Esophagus muscularis mucosa (tissue), 4 donors: ENCODE data around the gene PLD2. TPM values are rescaled to one million over a fixed set of nuclear protein-coding genes. Genes with fewer than 3 reads are reported as not detected.
A peak's percentile ranks its signal among the peaks of the same experiment; 100 is the strongest.

Experiments used
- DNase-seq: peaks from one replicate; pipeline ENCODE4 v3.0.0-alpha.2; 2017; ENCODE audit errors: extremely low spot score
- H3K27ac ChIP-seq, 4 donors: fragments of 200-600 bp; sonication (generic); replicated peaks in 1 of 4; 1 replicate in 3 of 4; 2 replicates in 1 of 4; pipeline ENCODE4 v1.5.1; 2016 to 2019; ENCODE audit warnings: mild to moderate bottlenecking in 1 of 4
- H3K27me3 ChIP-seq, 4 donors: fragments of 200-600 bp; sonication (generic); one replicate each; pipeline versions ENCODE4 v1.5.1 to v1.6.0; 2016 to 2019
- H3K36me3 ChIP-seq, 4 donors: fragments of 200-600 bp; sonication (generic); one replicate each; pipeline ENCODE4 v1.5.1; 2016 to 2019
- H3K4me1 ChIP-seq, 4 donors: fragments of 200-600 bp; sonication (generic); one replicate each; pipeline ENCODE4 v1.5.1; 2016 to 2019
- H3K4me3 ChIP-seq, 4 donors: fragments of 200-600 bp; sonication (generic); 1 replicate in 2 of 4; 2 replicates in 2 of 4; pipeline ENCODE4 v1.5.1; 2016 to 2019; ENCODE audit warnings: mild to moderate bottlenecking in 4 of 4, moderate library complexity in 1 of 4
- H3K9me3 ChIP-seq, 4 donors: fragments of 200-600 bp; sonication (generic); 1 replicate in 3 of 4; 2 replicates in 1 of 4; pipeline ENCODE4 v1.5.1; 2016 to 2019
- EP300 ChIP-seq: sonication (generic); formaldehyde crosslinking; IDR thresholded peaks from one replicate; pipeline ENCODE4 v1.6.1; 2017; ENCODE audit warnings: antibody characterized with exemption
- POLR2A ChIP-seq: fragments of 450-650 bp; IDR thresholded peaks from one replicate; pipeline ENCODE4 v1.6.1; 2017; ENCODE audit warnings: antibody characterized with exemption, moderate library complexity, mild to moderate bottlenecking, low read depth
- POLR2AphosphoS5 ChIP-seq, 2 donors: sonication (generic); formaldehyde crosslinking; IDR thresholded peaks; one replicate each; pipeline ENCODE4 v1.6.1; 2017; ENCODE audit warnings: antibody characterized with exemption in 2 of 2
- WGBS: methylation state at CpG from one replicate; pipeline ENCODE4 v1.1.5; 2018; 5-methylcytosine and 5-hydroxymethylcytosine counted together
- intact Hi-C: fragments of 100-400 bp; cut with DNase I; formaldehyde crosslinking; loops from one replicate; pipeline ENCODE4 v1.15.1; 2023
- total RNA-seq, 4 donors: library from RNA; depleted of rRNA; stranded (reverse); fragments of >200 nt; gene quantifications; one replicate each; pipeline versions ENCODE4 v1.1.0 to v1.2.1, GENCODE V29; 2016
- TF ChIP-seq, protein P1 (sequence below), 3 experiments: fragments of 200-600 bp in 2 of 3; fragments of 450-650 bp in 1 of 3; sonication (generic) in 2 of 3; IDR thresholded peaks; one replicate each; pipeline ENCODE4 v1.5.1; 2017 to 2019; ENCODE audit warnings: antibody characterized with exemption in 3 of 3, mild to moderate bottlenecking in 2 of 3, moderate library complexity in 1 of 3

The PLD2 gene
- total RNA-seq, 4 donors from 2014 or later, result 9.6 to 15.2 (median 12.0) TPM

DNA sequence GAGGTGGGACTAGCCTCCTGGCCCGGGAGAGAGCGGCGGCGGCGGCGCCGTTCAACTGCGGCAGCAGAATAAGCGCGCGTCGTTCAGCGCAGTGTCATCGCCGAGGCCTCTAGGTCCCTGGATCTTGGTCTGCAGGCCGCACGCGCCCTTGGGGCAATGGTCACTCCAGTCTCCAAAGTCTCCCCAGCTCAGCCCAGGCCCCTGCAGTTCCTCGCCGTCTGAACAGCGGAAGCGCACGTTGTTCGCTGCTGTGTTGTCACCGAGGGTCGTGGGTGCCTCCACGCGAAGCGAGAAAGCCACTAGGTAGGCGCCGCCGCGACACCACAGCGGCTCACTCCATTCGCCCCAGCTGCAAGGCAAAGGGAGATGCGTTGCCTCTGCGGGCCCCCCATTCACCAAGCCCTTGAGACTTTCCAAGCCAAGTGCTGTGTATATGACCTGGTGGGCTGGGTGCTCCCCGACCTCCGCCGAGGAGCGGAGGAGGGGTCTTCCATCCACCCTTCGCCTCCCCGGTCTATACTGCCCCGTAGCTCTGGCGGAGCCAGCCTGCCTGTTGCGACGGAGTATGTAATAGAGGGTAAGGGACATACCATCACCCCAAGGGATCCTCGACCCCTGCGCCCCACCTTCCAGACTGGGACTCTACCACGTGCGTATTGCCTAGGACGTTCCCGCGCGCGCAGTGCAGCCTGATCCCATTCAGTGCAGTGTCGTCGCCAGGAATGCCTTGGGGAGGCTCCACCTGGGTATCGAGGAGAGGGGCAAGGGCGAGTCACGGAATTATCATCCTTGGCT, 21.4 kb upstream of the PLD2 start:
- no peaks in the 10 kb centered on the region for H3K36me3 ChIP-seq
- TF ChIP-seq POLR2A (no peak), POLR2AphosphoS5 (IDR thresholded peaks at IDR 0.05) (no peak), EP300 (no peak)
- TF ChIP-seq, protein P1, sequence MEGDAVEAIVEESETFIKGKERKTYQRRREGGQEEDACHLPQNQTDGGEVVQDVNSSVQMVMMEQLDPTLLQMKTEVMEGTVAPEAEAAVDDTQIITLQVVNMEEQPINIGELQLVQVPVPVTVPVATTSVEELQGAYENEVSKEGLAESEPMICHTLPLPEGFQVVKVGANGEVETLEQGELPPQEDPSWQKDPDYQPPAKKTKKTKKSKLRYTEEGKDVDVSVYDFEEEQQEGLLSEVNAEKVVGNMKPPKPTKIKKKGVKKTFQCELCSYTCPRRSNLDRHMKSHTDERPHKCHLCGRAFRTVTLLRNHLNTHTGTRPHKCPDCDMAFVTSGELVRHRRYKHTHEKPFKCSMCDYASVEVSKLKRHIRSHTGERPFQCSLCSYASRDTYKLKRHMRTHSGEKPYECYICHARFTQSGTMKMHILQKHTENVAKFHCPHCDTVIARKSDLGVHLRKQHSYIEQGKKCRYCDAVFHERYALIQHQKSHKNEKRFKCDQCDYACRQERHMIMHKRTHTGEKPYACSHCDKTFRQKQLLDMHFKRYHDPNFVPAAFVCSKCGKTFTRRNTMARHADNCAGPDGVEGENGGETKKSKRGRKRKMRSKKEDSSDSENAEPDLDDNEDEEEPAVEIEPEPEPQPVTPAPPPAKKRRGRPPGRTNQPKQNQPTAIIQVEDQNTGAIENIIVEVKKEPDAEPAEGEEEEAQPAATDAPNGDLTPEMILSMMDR (IDR thresholded peaks at IDR 0.05), result no peak
- peak overlapping the region; percentile 31 to 50 (median 42) for H3K4me3 ChIP-seq
- DNase-seq, result no peak
- H3K9me3 ChIP-seq, result no peaks in the 10 kb centered on the region
- H3K4me1 ChIP-seq, result peaks cover 33 to 46% (median 45%) of the 10 kb centered on the region in 4 donors
- intact Hi-C loops, result loop anchor here (2.0 kb wide), 1 partner anchor 103 kb away; no protein-coding TSS in a partner anchor
- H3K27ac ChIP-seq, result no peak overlapping the region
- 12% methylated on average over 29 of the region's 61 CpGs for WGBS
- H3K27me3 ChIP-seq, result peaks cover 0 to 53% (median 11%) of the 10 kb centered on the region in 4 donors

DNA sequence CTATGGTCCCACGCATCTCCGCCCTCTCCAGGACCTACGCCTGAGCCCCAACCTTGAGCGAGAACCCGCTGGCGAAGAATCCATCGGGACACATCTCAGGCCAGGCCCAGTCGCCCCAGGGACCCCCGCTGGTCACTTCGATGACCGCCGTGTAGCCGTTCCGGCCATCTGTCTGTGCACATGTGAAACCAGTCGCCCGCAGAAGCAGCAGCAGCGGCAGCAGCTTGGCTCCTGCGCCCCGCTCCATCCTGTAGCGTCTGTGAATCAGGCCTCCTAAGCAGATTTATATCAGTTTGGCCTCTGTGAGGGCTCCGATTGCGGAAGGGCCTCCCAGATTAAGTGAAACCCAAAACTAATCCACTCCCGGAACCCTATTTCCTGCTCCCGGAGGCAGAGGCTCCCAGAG, 20.8 kb upstream of the PLD2 start, which contains the start of gene VMO1:
TSS of gene VMO1 (minus strand) at position 259 of the 406 bp plus-strand sequence. CDS start at position 247, 12 bp downstream.
- peak within 1 kb of the TSS; percentile 31 to 50 (median 42) for H3K4me3 ChIP-seq
- intact Hi-C loops, result loop anchor here (2.0 kb wide), 1 partner anchor 103 kb away; no protein-coding TSS in a partner anchor
- H3K27ac ChIP-seq, result peak within 1 kb of the TSS in 1 of 4 donors; percentile 16
- peaks cover 0 to 47% (median 9%) of the 10 kb centered on the region in 4 donors for H3K27me3 ChIP-seq
- TF ChIP-seq EP300 (no peak), POLR2AphosphoS5 (IDR thresholded peaks at IDR 0.05) (no peak)
- H3K36me3 ChIP-seq, result no peaks in the 10 kb centered on the region
- peaks cover 36 to 50% (median 49%) of the 10 kb centered on the region in 4 donors for H3K4me1 ChIP-seq
- H3K9me3 ChIP-seq, result no peaks in the 10 kb centered on the region
- DNase-seq, result no peak
- 0% methylated on average over 4 of the region's 24 CpGs for WGBS

DNA sequence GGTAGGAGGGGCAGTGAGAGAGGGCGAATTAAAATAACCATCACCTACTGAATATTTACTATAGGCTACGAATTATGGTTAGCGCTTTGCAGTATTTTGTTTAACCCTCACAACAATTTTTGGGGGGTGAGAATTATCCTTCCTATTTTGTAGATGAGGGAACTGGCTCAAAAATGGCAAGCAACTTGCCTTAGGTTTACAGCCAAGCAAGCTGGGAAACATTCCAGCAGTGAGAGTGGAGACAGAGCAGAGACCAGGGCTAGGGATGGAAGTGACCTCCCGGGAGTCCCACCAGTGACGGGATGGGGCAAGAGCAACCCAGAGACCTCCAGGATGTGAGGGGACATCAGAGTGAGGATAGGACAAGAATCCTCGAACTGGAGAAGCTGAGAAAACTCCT, 20.4 kb upstream of the PLD2 start:
- H3K27me3 ChIP-seq, result peaks cover 0 to 43% (median 7%) of the 10 kb centered on the region in 4 donors
- no peaks in the 10 kb centered on the region for H3K36me3 ChIP-seq
- intact Hi-C loops, result loop anchor here (2.0 kb wide), 1 partner anchor 102 kb away; no protein-coding TSS in a partner anchor
- H3K4me3 ChIP-seq, result peak overlapping the region; percentile 31 to 50 (median 42)
- H3K4me1 ChIP-seq, result peaks cover 36 to 50% (median 49%) of the 10 kb centered on the region in 4 donors
- H3K9me3 ChIP-seq, result no peaks in the 10 kb centered on the region
- no peak for DNase-seq
- TF ChIP-seq POLR2A (no peak), POLR2AphosphoS5 (IDR thresholded peaks at IDR 0.05) (no peak), EP300 (no peak)
- TF ChIP-seq, protein P1 (IDR thresholded peaks at IDR 0.05), result no peak
- 18% methylated on average over 6 of the region's 6 CpGs for WGBS
- peak overlapping the region in 1 of 4 donors; percentile 16 for H3K27ac ChIP-seq

DNA sequence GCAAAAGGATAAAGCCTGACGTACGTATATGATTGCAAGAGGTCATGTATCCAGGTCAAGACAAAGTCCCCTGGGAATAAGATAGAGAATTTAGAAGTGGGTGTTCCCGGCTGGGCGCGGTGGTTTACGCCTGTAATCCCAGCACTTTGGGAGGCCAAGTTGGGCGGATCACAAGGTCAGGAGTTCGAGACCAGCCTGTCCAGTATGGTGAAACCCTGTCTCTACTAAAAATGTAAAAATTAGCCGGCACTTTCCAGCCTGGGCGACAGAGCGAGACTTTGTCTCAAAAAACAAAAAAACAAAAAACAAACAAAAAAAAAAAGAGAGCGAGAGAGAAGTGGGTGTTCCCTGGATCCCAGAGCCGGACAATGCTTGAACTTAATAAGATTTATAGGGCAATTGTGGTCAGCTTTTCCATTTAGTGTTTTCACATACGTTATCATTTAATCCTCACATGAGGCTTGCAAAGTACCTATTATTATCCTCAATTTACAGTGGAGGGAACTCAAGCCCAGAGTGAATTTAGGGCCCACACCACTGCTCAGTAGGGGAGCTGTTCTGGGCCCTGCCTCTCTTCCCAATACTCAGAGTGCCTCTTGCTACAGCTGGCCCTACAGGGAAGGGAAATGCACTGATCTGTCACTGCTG, 18.7 kb upstream of the PLD2 start:
- Histone ChIP-seq H3K4me1 (peaks cover 36 to 50% (median 49%) of the 10 kb centered on the region in 4 donors), H3K27me3 (peaks cover 0 to 25% (median 4%) of the 10 kb centered on the region in 4 donors), H3K36me3 (no peaks in the 10 kb centered on the region), H3K4me3 (peak overlapping the region in 1 of 4 donors; percentile 75), H3K9me3 (no peaks in the 10 kb centered on the region), H3K27ac (peak overlapping the region in 3 of 4 donors; percentile 94 to 98 (median 98))
- no peak for DNase-seq
- no peak for TF ChIP-seq POLR2AphosphoS5 (IDR thresholded peaks at IDR 0.05)
- no peak for TF ChIP-seq EP300
- TF ChIP-seq POLR2A, result no peak
- TF ChIP-seq, protein P1 (IDR thresholded peaks at IDR 0.05), result no peak
- WGBS, result 80% methylated on average over 14 of the region's 14 CpGs
- intact Hi-C loops, result loop anchor here (2.0 kb wide), 1 partner anchor 55 kb away; no protein-coding TSS in a partner anchor
